WERI-Rb-1 (cell line): ENCODE results near the gene MAST4.
"Not testable (repeated sequence)": the region's sequence is repeated elsewhere in the genome, so short reads cannot be mapped to it uniquely, and the experiment has no call there.

ENCODE experiments used
- DNase-seq: peaks from one replicate; pipeline ENCODE4 v3.0.0-alpha.2; 2020
- H3K27ac ChIP-seq: fragments of 250-450 bp; sonication (Bioruptor Pico); 2 replicates; pipeline ENCODE4 v1.5.1; 2020; ENCODE audit warnings: mild to moderate bottlenecking, moderate library complexity
- H3K27me3 ChIP-seq: fragments of 250-450 bp; sonication (Bioruptor Pico); 2 replicates; pipeline ENCODE4 v1.5.1; 2021; ENCODE audit warnings: mild to moderate bottlenecking, low read depth, moderate library complexity; ENCODE audit not compliant: insufficient read depth, severe bottlenecking
- H3K36me3 ChIP-seq: fragments of 250-450 bp; sonication (Bioruptor Pico); 2 replicates; pipeline ENCODE4 v1.5.1; 2020; ENCODE audit warnings: mild to moderate bottlenecking, moderate library complexity
- H3K4me3 ChIP-seq: 2 replicates; pipeline ENCODE4 v1.5.1; 2011; ENCODE audit warnings: low read depth, mild to moderate bottlenecking, control low read depth, low read length
- H3K9me3 ChIP-seq: fragments of 250-450 bp; sonication (Bioruptor Pico); 2 replicates; pipeline ENCODE4 v1.5.1; 2021; ENCODE audit warnings: mild to moderate bottlenecking, moderate library complexity; ENCODE audit not compliant: severe bottlenecking
- TF ChIP-seq, protein P1 (sequence below): IDR thresholded peaks from 2 replicates; pipeline ENCODE4 v1.5.1; 2011; ENCODE audit warnings: low read depth, mild to moderate bottlenecking, control low read depth, inconsistent platforms, low read length

The MAST4 gene

DNA sequence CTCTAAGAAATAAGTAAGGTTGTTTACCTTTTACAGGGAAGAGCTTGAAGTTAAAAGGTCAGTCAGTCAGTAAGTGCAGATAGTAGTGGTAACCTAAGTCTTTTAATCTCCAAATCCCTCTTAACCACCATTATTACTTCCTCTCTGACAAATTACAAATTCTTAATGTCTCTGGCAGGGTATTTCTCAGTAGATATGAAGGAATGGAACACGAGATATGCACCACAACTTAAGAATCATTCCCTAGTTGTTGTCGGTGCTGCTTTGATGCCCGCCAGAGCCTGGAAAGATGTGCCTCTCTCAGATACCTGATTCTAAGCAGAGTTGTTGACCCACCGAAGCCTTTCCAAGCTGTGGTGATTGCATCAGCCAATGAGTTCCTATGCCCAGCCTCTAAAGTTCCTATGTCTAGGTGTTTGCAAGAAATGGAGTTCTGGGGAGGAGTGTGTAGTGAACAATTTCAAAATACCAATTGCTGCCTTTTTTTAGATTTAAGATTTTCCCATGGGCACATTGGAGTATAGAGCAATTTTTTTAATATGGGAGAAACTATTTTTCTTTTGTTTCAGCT is 521.9 kb downstream of the MAST4 start:
- no peaks in the 10 kb centered on the region for H3K36me3 ChIP-seq

DNA sequence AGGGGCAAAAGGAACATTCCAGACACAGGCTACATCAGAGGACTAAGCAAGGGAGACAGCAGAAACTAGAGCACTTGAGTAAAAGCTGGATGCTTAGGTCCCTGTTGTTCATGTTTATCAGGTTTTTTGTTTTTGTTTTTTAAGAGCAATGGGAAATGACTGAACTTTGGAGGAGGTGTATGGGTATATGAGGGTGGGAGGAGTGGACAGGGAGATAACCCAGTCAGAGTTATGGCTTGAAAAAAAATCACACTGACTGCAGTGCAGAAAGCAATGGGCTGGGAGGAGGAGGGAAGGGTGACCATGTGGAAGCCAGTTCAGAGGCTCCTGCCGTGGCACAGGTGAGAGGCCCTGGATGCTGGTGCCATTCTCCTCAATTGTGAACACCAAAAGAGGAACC is 522.8 kb downstream of the MAST4 start:
- Histone ChIP-seq H3K4me3 (no peak overlapping the region), H3K27ac (no peak overlapping the region), H3K36me3 (no peaks in the 10 kb centered on the region), H3K9me3 (no peaks in the 10 kb centered on the region), H3K27me3 (no peaks in the 10 kb centered on the region)
- DNase-seq, result no peak
- TF ChIP-seq, protein P1, sequence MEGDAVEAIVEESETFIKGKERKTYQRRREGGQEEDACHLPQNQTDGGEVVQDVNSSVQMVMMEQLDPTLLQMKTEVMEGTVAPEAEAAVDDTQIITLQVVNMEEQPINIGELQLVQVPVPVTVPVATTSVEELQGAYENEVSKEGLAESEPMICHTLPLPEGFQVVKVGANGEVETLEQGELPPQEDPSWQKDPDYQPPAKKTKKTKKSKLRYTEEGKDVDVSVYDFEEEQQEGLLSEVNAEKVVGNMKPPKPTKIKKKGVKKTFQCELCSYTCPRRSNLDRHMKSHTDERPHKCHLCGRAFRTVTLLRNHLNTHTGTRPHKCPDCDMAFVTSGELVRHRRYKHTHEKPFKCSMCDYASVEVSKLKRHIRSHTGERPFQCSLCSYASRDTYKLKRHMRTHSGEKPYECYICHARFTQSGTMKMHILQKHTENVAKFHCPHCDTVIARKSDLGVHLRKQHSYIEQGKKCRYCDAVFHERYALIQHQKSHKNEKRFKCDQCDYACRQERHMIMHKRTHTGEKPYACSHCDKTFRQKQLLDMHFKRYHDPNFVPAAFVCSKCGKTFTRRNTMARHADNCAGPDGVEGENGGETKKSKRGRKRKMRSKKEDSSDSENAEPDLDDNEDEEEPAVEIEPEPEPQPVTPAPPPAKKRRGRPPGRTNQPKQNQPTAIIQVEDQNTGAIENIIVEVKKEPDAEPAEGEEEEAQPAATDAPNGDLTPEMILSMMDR, result no peak

More for the DNA sequence above, 521.9 kb downstream of the MAST4 start:
- TF ChIP-seq, protein P1, result no peak
- Histone ChIP-seq H3K27ac (no peak overlapping the region), H3K4me3 (no peak overlapping the region), H3K9me3 (no peaks in the 10 kb centered on the region), H3K27me3 (no peaks in the 10 kb centered on the region)
- no peak for DNase-seq

- TF ChIP-seq, protein P1, result no peak
- DNase-seq, result no peak
Measured at GRCh38 chr5:67120032-67120431, 523.8 kb downstream of the MAST4 start.

GRCh38 chr5:67123819-67124218 is 527.6 kb downstream of the MAST4 start:
- no peak for DNase-seq
- Histone ChIP-seq H3K9me3 (no peaks in the 10 kb centered on the region), H3K27me3 (no peaks in the 10 kb centered on the region)

More at GRCh38 chr5:67120032-67120431, 523.8 kb downstream of the MAST4 start:
- Histone ChIP-seq H3K27me3 (no peaks in the 10 kb centered on the region), H3K4me3 (no peak overlapping the region), H3K36me3 (no peaks in the 10 kb centered on the region), H3K9me3 (no peaks in the 10 kb centered on the region), H3K27ac (no peak overlapping the region)

GRCh38 chr5:67124556-67124955 is 528.4 kb downstream of the MAST4 start:
- Histone ChIP-seq H3K27ac (no peak overlapping the region), H3K9me3 (no peaks in the 10 kb centered on the region), H3K36me3 (no peaks in the 10 kb centered on the region), H3K4me3 (no peak overlapping the region), H3K27me3 (no peaks in the 10 kb centered on the region)
- no peak for DNase-seq
- TF ChIP-seq, protein P1, result no peak

More at GRCh38 chr5:67123819-67124218, 527.6 kb downstream of the MAST4 start:
- TF ChIP-seq, protein P1, result no peak
- Histone ChIP-seq H3K27ac (no peak overlapping the region), H3K4me3 (no peak overlapping the region), H3K36me3 (no peaks in the 10 kb centered on the region)

DNA sequence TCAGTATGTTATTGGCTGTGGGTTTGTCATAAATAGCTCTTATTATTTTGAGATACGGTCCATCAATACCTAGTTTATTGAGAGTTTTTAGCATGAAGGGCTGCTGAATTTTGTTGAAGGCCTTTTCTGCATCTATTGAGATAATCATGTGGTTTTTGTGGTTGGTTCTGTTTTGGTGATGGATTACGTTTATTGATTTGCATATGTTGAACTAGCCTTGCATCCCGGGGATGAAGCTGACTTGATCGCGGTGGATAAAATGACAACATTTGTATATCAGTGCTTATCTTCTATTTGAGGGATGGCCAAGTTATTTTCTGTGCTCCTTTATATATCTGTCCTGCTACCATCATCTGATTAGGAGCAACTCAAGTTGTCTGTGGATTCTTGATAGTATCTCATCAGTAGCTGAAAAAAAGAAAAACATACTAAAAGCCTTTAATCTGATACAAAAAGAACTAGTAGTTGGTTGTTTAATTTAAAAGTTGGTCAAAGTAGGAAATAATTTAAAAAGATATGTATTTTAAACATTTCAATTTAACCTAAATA is 531.2 kb downstream of the MAST4 start:
- H3K4me3 ChIP-seq, H3K27ac ChIP-seq, H3K36me3 ChIP-seq, H3K9me3 ChIP-seq, DNase-seq, H3K27me3 ChIP-seq: not testable (repeated sequence)
